K562 (cell line): ENCODE results near the gene TMEM270.
"Not testable (repeated sequence)": the region's sequence is repeated elsewhere in the genome, so short reads cannot be mapped to it uniquely, and the experiment has no call there.

Experiments used
- TAF1 ChIP-seq: IDR thresholded peaks from 2 replicates; pipeline ENCODE4 v1.6.1; 2011; ENCODE audit warnings: mild to moderate bottlenecking, low read length, moderate library complexity; ENCODE audit not compliant: insufficient read depth, control insufficient read depth, severe bottlenecking; ENCODE audit errors: extremely low read depth
- TF ChIP-seq, protein P1 (sequence below): sonication (generic); formaldehyde crosslinking; IDR thresholded peaks from 2 replicates; pipeline ENCODE4 v1.9.0; 2022; ENCODE audit warnings: mild to moderate bottlenecking, missing genetic modification reagents

DNA sequence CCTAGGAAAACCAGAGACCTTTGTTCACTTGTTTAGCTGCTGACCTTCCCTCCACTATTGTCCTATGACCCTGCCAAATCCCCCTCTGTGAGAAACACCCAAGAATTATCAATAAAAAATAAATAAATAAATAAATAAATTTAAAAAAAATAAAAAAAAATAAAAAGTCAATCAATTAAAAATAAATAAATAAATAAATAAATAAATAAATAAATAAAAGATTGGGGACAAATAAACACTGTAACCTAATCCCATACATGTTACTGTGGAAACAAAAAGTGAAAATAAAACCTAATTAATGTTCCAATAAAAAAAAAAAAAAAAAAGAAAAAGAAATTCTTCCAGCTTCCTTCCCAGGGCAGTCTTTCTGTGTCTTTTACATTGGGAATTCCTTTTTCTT is 23.8 kb upstream of the TMEM270 start:
- TF ChIP-seq, protein P1, sequence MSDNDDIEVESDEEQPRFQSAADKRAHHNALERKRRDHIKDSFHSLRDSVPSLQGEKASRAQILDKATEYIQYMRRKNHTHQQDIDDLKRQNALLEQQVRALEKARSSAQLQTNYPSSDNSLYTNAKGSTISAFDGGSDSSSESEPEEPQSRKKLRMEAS (CRISPR knock-in tag): not testable (repeated sequence)
- TF ChIP-seq TAF1: not testable (repeated sequence)
